Loucy (cell line): ENCODE results near the gene FOXP1.

ENCODE experiments used
- H2AFZ ChIP-seq: fragments of 200-600 bp; sonication (generic); 2 replicates; pipeline ENCODE4 v1.6.0; 2016; ENCODE audit warnings: antibody characterized with exemption, mild to moderate bottlenecking, low read length, moderate library complexity
- H3F3A ChIP-seq: fragments of 200-600 bp; 2 replicates; pipeline ENCODE4 v1.6.0; 2016; ENCODE audit warnings: antibody characterized with exemption, low read depth, mild to moderate bottlenecking
- H3K27me3 ChIP-seq: fragments of 200-600 bp; sonication (generic); 2 replicates; pipeline ENCODE4 v1.6.1; 2014; ENCODE audit warnings: low read length, mild to moderate bottlenecking; ENCODE audit not compliant: insufficient read depth, poor library complexity, severe bottlenecking
- H3K36me3 ChIP-seq: fragments of 200-600 bp; sonication (generic); 2 replicates; pipeline ENCODE4 v1.6.1; 2016; ENCODE audit warnings: low read length; ENCODE audit not compliant: insufficient read depth
- H3K4me1 ChIP-seq: fragments of 200-600 bp; sonication (generic); 2 replicates; pipeline ENCODE4 v1.5.1; 2014; ENCODE audit warnings: low read length, mild to moderate bottlenecking; ENCODE audit not compliant: insufficient read depth, poor library complexity, severe bottlenecking
- H3K4me2 ChIP-seq: fragments of 200-600 bp; sonication (generic); 2 replicates; pipeline ENCODE4 v1.6.0; 2014; ENCODE audit warnings: antibody characterized with exemption, low read length, low read depth, mild to moderate bottlenecking; ENCODE audit not compliant: poor library complexity, severe bottlenecking
- H3K4me3 ChIP-seq: fragments of 200-600 bp; sonication (generic); 2 replicates; pipeline ENCODE4 v1.5.1; 2014; ENCODE audit warnings: low read length, mild to moderate bottlenecking, mixed read lengths; ENCODE audit not compliant: poor library complexity, severe bottlenecking
- H3K79me2 ChIP-seq: fragments of 200-600 bp; sonication (generic); 2 replicates; pipeline ENCODE4 v1.6.1; 2014; ENCODE audit warnings: low read length; ENCODE audit not compliant: insufficient read depth
- H3K9ac ChIP-seq: fragments of 200-600 bp; sonication (generic); 2 replicates; pipeline ENCODE4 v1.6.0; 2014; ENCODE audit warnings: mild to moderate bottlenecking, low read depth, low read length, moderate library complexity; ENCODE audit not compliant: poor library complexity, severe bottlenecking
- H3K9me2 ChIP-seq: fragments of 200-600 bp; sonication (generic); replicated peaks from 2 replicates; pipeline ENCODE4 v1.6.1; 2016; ENCODE audit warnings: low read depth, low read length, mixed read lengths
- H3K9me3 ChIP-seq: fragments of 200-600 bp; sonication (generic); 2 replicates; pipeline ENCODE4 v1.6.1; 2014; ENCODE audit warnings: mild to moderate bottlenecking, antibody characterized with exemption, low read length, low read depth; ENCODE audit not compliant: insufficient read depth
- H4K20me1 ChIP-seq: fragments of 200-600 bp; sonication (generic); 2 replicates; pipeline ENCODE4 v1.6.0; 2014; ENCODE audit warnings: antibody characterized with exemption, low read length, mild to moderate bottlenecking; ENCODE audit not compliant: insufficient read depth, poor library complexity, severe bottlenecking
- CTCF ChIP-seq: fragments of 200-600 bp; sonication (generic); conservative IDR thresholded peaks from 2 replicates; pipeline ENCODE4 v1.5.1; 2014; ENCODE audit warnings: mild to moderate bottlenecking, antibody characterized with exemption, low read length
- EZH2phosphoT487 ChIP-seq: fragments of 200-600 bp; IDR thresholded peaks from 2 replicates; pipeline ENCODE4 v1.6.1; 2018; ENCODE audit warnings: antibody characterized with exemption, mild to moderate bottlenecking, moderate library complexity, borderline replicate concordance

The FOXP1 gene

GRCh38 chr3:71618538-71618937 is 35.0 kb upstream of the FOXP1 start:
- Histone ChIP-seq H3K9ac (no peak overlapping the region), H2AFZ (no peak overlapping the region), H3K4me1 (no peaks in the 10 kb centered on the region), H3F3A (no peaks in the 10 kb centered on the region), H3K9me3 (no peaks in the 10 kb centered on the region), H3K27me3 (no peaks in the 10 kb centered on the region), H3K4me2 (no peak overlapping the region), H3K36me3 (no peaks in the 10 kb centered on the region), H3K79me2 (no peaks in the 10 kb centered on the region), H3K9me2 (no peaks in the 10 kb centered on the region), H3K4me3 (no peak overlapping the region), H4K20me1 (no peaks in the 10 kb centered on the region)
- TF ChIP-seq EZH2phosphoT487 (no peak), CTCF (no peak)

- Histone ChIP-seq H3F3A (no peaks in the 10 kb centered on the region), H3K4me2 (no peak overlapping the region), H3K9me3 (no peaks in the 10 kb centered on the region), H3K27me3 (no peaks in the 10 kb centered on the region), H3K4me1 (no peaks in the 10 kb centered on the region), H3K9me2 (no peaks in the 10 kb centered on the region), H2AFZ (no peak overlapping the region), H3K36me3 (no peaks in the 10 kb centered on the region), H3K79me2 (no peaks in the 10 kb centered on the region), H4K20me1 (no peaks in the 10 kb centered on the region), H3K9ac (no peak overlapping the region), H3K4me3 (no peak overlapping the region)
- TF ChIP-seq CTCF (no peak), EZH2phosphoT487 (no peak)
These were observed 33.1 kb upstream of the FOXP1 start for GRCh38 chr3:71616571-71617021.

- H3K9me3 ChIP-seq: no peaks in the 10 kb centered on the region
- no peaks in the 10 kb centered on the region for H3K79me2 ChIP-seq
- H2AFZ ChIP-seq: no peak overlapping the region
- H3K4me3 ChIP-seq: no peak overlapping the region
- no peak overlapping the region for H3K9ac ChIP-seq
- no peaks in the 10 kb centered on the region for H3K36me3 ChIP-seq
- no peaks in the 10 kb centered on the region for H3F3A ChIP-seq
- TF ChIP-seq EZH2phosphoT487: no peak
- no peak for TF ChIP-seq CTCF
- H3K4me2 ChIP-seq: no peak overlapping the region
- no peaks in the 10 kb centered on the region for H4K20me1 ChIP-seq
- no peaks in the 10 kb centered on the region for H3K27me3 ChIP-seq
- no peaks in the 10 kb centered on the region for H3K4me1 ChIP-seq
- no peaks in the 10 kb centered on the region for H3K9me2 ChIP-seq
These were observed 31.3 kb upstream of the FOXP1 start for GRCh38 chr3:71614869-71615268.
